ENCODE results near the gene S100A2.

S100A2 gene

GRCh38 chr1:153567621-153568366 is 2.1 kb upstream of the S100A2 start:
- whole genome bisulfite sequencing: 57% methylated on average over 22 of the region's 22 CpGs
- Histone ChIP-seq H4K91ac (ENCODE audit: low read length) (peak overlapping the region; percentile 94), H3K4me1 (ENCODE audit: control insufficient read depth, insufficient read depth, low read depth, low read length) (peaks cover 45% of the 10 kb centered on the region), H3K36me3 (ENCODE audit: control insufficient read depth in 1 of 2, insufficient read depth in 2 of 2, low read depth in 1 of 2, low read length in 2 of 2) (no peaks in the 10 kb centered on the region), H3K18ac (ENCODE audit: low read depth in 1 of 2, low read length in 2 of 2) (peak overlapping the region; percentile 79 to 96), H2AFZ (ENCODE audit: low read depth, low read length) (peak overlapping the region; percentile 30), H4K8ac (ENCODE audit: low read length) (peak overlapping the region; percentile 92), H3K4ac (ENCODE audit: low read depth in 1 of 2, low read length in 2 of 2) (peak overlapping the region; percentile 86 to 95), H2AK5ac (ENCODE audit: low read length, severe bottlenecking) (peak overlapping the region; percentile 95), H3K4me2 (ENCODE audit: low read length, poor library complexity, severe bottlenecking) (peak overlapping the region; percentile 2), H3K9ac (ENCODE audit: low read length) (peak overlapping the region; percentile 89), H3K23ac (ENCODE audit: low read length in 2 of 2) (no peak overlapping the region), H3K4me3 (ENCODE audit: insufficient read depth in 1 of 2, low read depth in 1 of 2, low read length in 2 of 2) (peak overlapping the region in 1 of 2 experiments; percentile 71), H2BK5ac (ENCODE audit: low read depth, low read length, poor library complexity, severe bottlenecking) (peak overlapping the region; percentile 93), H3K27me3 (ENCODE audit: control insufficient read depth in 1 of 2, insufficient read depth in 1 of 2, low read length in 2 of 2) (no peaks in the 10 kb centered on the region), H3K79me1 (replicated peaks; ENCODE audit: low read length, poor library complexity, severe bottlenecking) (peaks cover 11% of the 10 kb centered on the region), H2BK12ac (ENCODE audit: low read length in 2 of 2) (peak overlapping the region; percentile 97), H2BK15ac (ENCODE audit: low read depth, poor library complexity, severe bottlenecking) (peak overlapping the region; percentile 85), H2BK120ac (ENCODE audit: low read depth, low read length) (peak overlapping the region; percentile 36), H3K27ac (ENCODE audit: low read length, poor library complexity, severe bottlenecking) (peak overlapping the region; percentile 98), H3K9me3 (ENCODE audit: control insufficient read depth, low read length) (no peaks in the 10 kb centered on the region), H3K14ac (ENCODE audit: low read length in 2 of 2) (peak overlapping the region in 1 of 2 experiments; percentile 88)
- DNase-seq: peak; percentile 62

GRCh38 chr1:153566414-153567371 is 1.0 kb upstream of the S100A2 start:
- WGBS: 24% methylated on average over 16 of the region's 16 CpGs
- Histone ChIP-seq H3K27ac (ENCODE audit: low read length, poor library complexity, severe bottlenecking) (peak overlapping the region; percentile 98), H4K91ac (ENCODE audit: low read length) (peak overlapping the region; percentile 98), H3K4ac (ENCODE audit: low read depth in 1 of 2, low read length in 2 of 2) (peak overlapping the region; percentile 96 to 100), H3K4me1 (ENCODE audit: control insufficient read depth, insufficient read depth, low read depth, low read length) (peaks cover 45% of the 10 kb centered on the region), H3K9ac (ENCODE audit: low read length) (peak overlapping the region; percentile 89), H2AFZ (ENCODE audit: low read depth, low read length) (no peak overlapping the region), H2BK15ac (ENCODE audit: low read depth, poor library complexity, severe bottlenecking) (peak overlapping the region; percentile 45), H3K9me3 (ENCODE audit: control insufficient read depth, low read length) (no peaks in the 10 kb centered on the region), H3K14ac (ENCODE audit: low read length in 2 of 2) (peak overlapping the region in 1 of 2 experiments; percentile 89), H3K27me3 (ENCODE audit: control insufficient read depth in 1 of 2, insufficient read depth in 1 of 2, low read length in 2 of 2) (no peaks in the 10 kb centered on the region), H3K36me3 (ENCODE audit: control insufficient read depth in 1 of 2, insufficient read depth in 2 of 2, low read depth in 1 of 2, low read length in 2 of 2) (no peaks in the 10 kb centered on the region), H3K4me2 (ENCODE audit: low read length, poor library complexity, severe bottlenecking) (no peak overlapping the region), H3K79me1 (replicated peaks; ENCODE audit: low read length, poor library complexity, severe bottlenecking) (peaks cover 11% of the 10 kb centered on the region), H3K4me3 (ENCODE audit: insufficient read depth in 1 of 2, low read depth in 1 of 2, low read length in 2 of 2) (peak overlapping the region in 1 of 2 experiments; percentile 58), H3K23ac (ENCODE audit: low read length in 2 of 2) (peak overlapping the region in 1 of 2 experiments; percentile 46), H2BK120ac (ENCODE audit: low read depth, low read length) (peak overlapping the region; percentile 99), H2AK5ac (ENCODE audit: low read length, severe bottlenecking) (peak overlapping the region; percentile 99), H2BK5ac (ENCODE audit: low read depth, low read length, poor library complexity, severe bottlenecking) (peak overlapping the region; percentile 99), H3K18ac (ENCODE audit: low read depth in 1 of 2, low read length in 2 of 2) (peak overlapping the region; percentile 91 to 99), H4K8ac (ENCODE audit: low read length) (peak overlapping the region; percentile 90), H2BK12ac (ENCODE audit: low read length in 2 of 2) (peak overlapping the region; percentile 94 to 100)
- DNase-seq: peak; percentile 98

GRCh38 chr1:153563991-153564390 is 1.7 kb downstream of the S100A2 start:
- no peak overlapping the region for H2BK5ac ChIP-seq (ENCODE audit: low read depth, low read length, poor library complexity, severe bottlenecking)
- H2AK5ac ChIP-seq (ENCODE audit: low read length, severe bottlenecking): peak overlapping the region; percentile 40
- WGBS: 88% methylated on average over 7 of the region's 7 CpGs
- H4K8ac ChIP-seq (ENCODE audit: low read length): peak overlapping the region; percentile 29
- no peak overlapping the region for H3K4me2 ChIP-seq (ENCODE audit: low read length, poor library complexity, severe bottlenecking)
- peaks cover 11% of the 10 kb centered on the region for H3K79me1 ChIP-seq (replicated peaks; ENCODE audit: low read length, poor library complexity, severe bottlenecking)
- H4K91ac ChIP-seq (ENCODE audit: low read length): peak overlapping the region; percentile 88
- H2BK12ac ChIP-seq (ENCODE audit: low read length in 2 of 2): peak overlapping the region; percentile 20 to 75
- peak overlapping the region; percentile 66 to 74 for H3K4ac ChIP-seq (ENCODE audit: low read depth in 1 of 2, low read length in 2 of 2)
- H3K9me3 ChIP-seq (ENCODE audit: control insufficient read depth, low read length): no peaks in the 10 kb centered on the region
- no peak overlapping the region for H3K23ac ChIP-seq (ENCODE audit: low read length in 2 of 2)
- peak overlapping the region in 1 of 2 experiments; percentile 73 for H3K14ac ChIP-seq (ENCODE audit: low read length in 2 of 2)
- no peak overlapping the region for H2AFZ ChIP-seq (ENCODE audit: low read depth, low read length)
- peak overlapping the region; percentile 57 to 71 for H3K18ac ChIP-seq (ENCODE audit: low read depth in 1 of 2, low read length in 2 of 2)
- H3K4me3 ChIP-seq (ENCODE audit: insufficient read depth in 1 of 2, low read depth in 1 of 2, low read length in 2 of 2): no peak overlapping the region
- peak overlapping the region; percentile 89 for H2BK15ac ChIP-seq (ENCODE audit: low read depth, poor library complexity, severe bottlenecking)
- peaks cover 0 to 3% of the 10 kb centered on the region in 2 experiments for H3K36me3 ChIP-seq (ENCODE audit: control insufficient read depth in 1 of 2, insufficient read depth in 2 of 2, low read depth in 1 of 2, low read length in 2 of 2)
- peaks cover 47% of the 10 kb centered on the region for H3K4me1 ChIP-seq (ENCODE audit: control insufficient read depth, insufficient read depth, low read depth, low read length)
- H3K9ac ChIP-seq (ENCODE audit: low read length): peak overlapping the region; percentile 22
- no peak for DNase-seq
- H3K27me3 ChIP-seq (ENCODE audit: control insufficient read depth in 1 of 2, insufficient read depth in 1 of 2, low read length in 2 of 2): no peaks in the 10 kb centered on the region
- peak overlapping the region; percentile 23 for H2BK120ac ChIP-seq (ENCODE audit: low read depth, low read length)
- H3K27ac ChIP-seq (ENCODE audit: low read length, poor library complexity, severe bottlenecking): peak overlapping the region; percentile 85
